Embryonic facial prominence (tissue), 1 donor: ENCODE data around the gene VPS4A.
"Not testable (repeated sequence)": the region's sequence is repeated elsewhere in the genome, so short reads cannot be mapped to it uniquely, and the experiment has no call there.

Experiments
- DNase-seq: peaks from one replicate; pipeline ENCODE4 v3.0.0-alpha.2; 2016; ENCODE audit errors: extremely low spot score

VPS4A gene

GRCh38 chr16:69327585-69328310 is 16.6 kb downstream of the VPS4A start:
- no peak for DNase-seq

DNA sequence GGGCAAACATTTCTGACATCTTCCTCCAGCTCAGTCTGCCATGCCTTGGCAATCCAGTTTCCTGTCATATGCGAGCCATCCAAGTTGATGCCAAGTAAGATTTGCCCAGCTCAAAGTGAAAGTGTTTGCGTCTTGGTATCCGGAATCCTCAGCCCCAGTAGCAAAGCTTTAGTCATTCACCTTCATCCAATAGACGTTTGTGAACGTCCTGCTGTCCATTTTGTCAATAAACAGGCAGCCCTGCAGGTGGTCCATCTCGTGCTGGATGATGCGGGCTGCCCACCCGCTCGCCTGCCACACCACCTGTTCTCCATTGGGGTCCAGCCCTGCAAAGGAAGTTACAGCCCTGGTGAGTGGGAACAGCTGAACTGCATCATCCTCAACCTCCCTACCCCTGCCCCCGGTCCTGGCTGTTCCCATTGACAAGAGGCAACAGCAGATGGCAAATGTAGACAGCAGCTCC is 17.7 kb downstream of the VPS4A start:
- no peak for DNase-seq

GRCh38 chr16:69329369-69330285 is 18.5 kb downstream of the VPS4A start:
- DNase-seq, result no peak

- peak; percentile 90 for DNase-seq
Observed at GRCh38 chr16:69330286-69331109, 19.3 kb downstream of the VPS4A start, which contains the start of gene PDF. PDF (minus strand) TSS chr16:69330588; CDS start chr16:69330570, 18 bp downstream.

- no peak for DNase-seq
Observed at GRCh38 chr16:69334696-69335095, 23.5 kb downstream of the VPS4A start.

- no peak for DNase-seq
Observed at GRCh38 chr16:69338557-69339288, 27.6 kb downstream of the VPS4A start.

DNA sequence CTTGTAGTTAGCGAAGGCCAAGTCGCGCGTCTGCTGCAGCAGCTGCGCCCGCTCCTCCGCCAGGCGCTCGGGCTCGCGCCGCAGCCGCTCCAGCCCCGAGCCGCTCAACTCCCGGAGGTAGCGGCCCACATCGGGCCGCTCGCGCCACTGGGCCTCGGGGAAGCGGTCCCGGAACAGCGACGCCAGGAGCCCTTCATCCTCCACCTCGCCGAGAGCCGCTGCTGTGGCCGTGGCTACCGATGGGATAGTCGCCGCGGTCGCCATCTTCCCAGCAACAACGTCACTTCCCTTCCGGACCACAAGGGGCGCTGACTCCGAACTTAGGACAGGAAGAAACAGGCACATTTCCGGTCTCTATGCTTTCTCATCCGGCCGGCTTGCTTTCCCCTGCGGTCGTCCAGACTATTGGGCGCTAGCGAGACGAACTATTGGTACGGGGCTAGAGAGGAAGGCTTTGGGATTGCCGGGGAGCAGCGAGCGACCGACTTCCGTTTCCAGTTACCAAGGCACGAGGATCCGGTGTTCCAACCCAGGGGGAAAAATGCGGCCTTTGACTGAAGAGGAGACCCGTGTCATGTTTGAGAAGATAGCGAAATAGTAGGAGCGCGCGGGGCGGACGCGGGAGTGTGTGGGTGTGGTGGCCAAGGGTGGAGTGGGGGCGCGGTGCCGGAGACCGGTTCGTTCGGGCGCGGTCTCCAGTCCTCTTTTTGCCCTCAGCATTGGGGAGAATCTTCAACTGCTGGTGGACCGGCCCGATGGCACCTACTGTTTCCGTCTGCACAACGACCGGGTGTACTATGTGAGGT is 28.3 kb downstream of the VPS4A start, which contains the start of the genes COG8 and NIP7:
TSS of gene COG8 (minus strand) at position 276 of the 806 bp plus-strand sequence. CDS start at position 264, 12 bp downstream.
TSS of gene NIP7 (plus strand) at position 484 of the 806 bp plus-strand sequence. CDS start at position 542, 58 bp downstream.
- peak; percentile 98 for DNase-seq

- DNase-seq, result no peak
Observed at GRCh38 chr16:69340095-69340644, 29.0 kb downstream of the VPS4A start.

- no peak for DNase-seq
Observed at GRCh38 chr16:69344171-69344570, 33.0 kb downstream of the VPS4A start.

DNA sequence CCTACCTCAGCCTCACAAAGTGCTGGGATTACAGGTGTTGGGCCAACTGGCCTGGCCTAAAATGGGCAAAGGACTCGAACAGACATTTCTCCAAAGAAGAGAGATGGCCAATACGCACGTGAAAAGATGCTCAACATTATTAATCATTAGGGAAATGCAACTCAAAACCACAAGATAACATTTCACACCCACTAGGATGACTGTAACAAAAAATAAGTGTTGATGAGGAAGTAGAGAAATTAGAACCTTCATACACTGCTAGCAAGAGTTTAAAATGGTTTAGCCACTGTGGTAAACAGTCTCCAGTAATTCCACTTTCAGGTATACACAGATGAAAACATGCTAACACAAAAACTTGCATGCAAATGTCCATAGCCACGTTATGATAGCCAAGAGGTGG is 34.8 kb downstream of the VPS4A start:
- no peak for DNase-seq

DNA sequence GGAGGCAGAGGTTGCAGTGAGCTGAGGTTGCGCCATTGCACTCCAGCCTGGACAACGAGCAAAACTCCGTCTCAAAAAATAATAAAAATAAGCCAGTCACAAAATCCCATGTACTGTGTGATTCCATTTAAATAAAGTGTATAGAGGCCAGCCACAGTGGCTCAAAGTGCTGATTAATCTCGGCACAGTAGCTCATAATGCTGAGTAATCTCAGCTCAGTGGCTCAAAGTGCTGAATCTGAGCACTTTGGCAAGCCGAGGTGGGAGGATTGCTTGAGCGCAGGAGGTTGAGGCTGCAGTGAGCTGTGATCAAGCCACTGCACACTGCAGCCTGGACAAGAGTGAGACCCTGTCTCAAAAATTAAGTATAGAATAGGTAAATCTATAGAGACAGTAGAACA is 35.5 kb downstream of the VPS4A start:
- DNase-seq, result no peak

DNA sequence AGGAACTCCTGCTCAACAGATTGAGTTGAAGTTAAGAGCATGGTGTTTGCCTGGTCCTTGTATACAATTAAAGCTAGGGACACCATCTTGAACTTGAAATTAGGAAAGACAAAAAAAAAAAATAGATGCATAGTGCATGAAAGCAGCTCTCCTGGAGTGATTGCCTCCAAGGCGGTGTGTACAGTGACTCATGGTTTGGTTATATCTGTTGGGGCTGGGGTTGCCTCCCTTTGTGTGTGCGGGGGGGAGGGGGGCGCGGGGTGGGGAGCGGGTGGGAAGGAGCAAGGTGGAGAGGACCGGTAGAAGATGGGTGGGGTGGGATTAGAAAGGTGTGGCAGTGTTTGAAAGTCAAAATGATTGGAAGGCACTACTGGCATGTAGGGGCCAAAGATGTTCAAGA is 37.1 kb downstream of the VPS4A start:
- no peak for DNase-seq

DNA sequence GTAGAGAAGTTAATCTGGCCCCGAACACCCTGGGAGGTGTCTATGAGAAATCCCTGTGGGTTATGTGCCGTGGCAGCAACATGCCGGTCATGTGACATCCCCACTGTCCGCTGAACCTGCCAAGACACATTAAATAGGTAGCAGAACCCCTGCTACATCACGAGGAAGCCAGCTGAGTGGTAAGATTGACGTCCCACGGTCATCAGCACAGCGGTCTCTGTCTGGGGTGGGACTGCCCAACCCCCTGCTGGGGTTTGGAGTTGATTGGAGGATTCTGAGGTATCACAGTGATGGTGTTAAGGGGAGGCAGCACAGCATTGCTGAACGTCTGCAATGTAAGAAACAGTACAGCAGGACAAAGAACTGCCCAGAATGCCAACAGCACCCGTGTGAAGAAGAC is 38.4 kb downstream of the VPS4A start:
- DNase-seq, result no peak

DNA sequence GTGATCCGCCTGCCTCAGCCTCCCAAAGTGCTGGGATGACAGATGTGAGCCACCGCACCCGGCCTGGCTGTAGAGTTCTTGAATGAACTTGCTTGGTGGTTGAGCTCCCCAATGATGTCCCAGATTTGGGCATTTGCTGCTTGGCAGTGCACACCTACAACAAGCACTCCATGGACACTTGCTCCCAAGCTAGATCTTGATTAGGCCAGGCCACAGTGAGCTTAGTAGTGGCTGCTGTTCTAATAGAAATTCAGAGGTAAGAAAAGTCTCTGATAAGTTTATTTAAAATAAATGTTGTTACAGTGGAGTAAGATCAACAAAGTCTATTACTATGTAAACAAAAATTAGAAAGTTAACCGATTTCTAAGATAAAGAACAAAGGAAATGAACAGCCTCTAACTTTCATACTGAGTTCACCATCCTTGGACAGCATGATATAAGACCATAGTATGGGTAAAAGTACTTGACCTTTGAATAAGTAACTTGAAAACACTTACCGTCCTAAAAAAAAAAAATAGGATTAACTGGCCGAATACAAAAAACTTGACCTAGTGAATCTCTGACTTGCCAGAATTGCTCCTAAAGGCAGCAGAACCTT is 39.5 kb downstream of the VPS4A start:
- no peak for DNase-seq

DNA sequence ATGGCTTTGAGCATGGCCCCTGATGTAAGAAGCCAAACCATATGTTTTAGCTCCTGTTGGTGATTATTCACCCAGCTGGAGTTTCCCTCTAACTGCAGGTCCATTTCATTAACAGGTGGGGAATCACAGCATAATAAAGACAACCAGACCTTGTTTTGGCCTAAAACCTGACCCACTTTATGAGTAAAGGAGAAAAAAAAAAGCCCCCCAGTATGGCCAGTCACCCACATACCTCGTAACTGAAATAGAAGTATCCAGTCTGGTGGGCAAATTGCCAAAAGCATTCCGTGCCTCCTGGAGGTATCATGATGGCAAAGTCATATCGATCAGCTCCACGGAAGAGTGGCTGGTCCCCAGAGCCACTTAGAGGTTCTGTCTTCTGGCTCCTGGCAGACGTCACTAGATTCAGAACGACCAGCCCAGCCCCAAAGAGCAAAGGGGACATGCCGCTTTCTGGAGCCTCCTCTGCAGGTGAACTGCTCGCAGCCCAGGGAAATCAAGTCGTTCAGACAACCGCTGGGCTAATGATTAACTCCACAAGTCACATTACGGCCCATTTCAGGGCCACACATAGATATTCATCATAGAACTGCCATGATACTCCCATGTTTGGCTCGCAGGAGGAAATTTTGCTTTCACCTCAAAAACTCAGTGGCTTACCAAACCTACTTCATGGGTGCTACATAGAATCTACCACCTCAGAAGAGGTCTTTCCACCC is 40.3 kb downstream of the VPS4A start, which contains the start of gene TMED6:
TSS of gene TMED6 (minus strand) at position 478 of the 719 bp plus-strand sequence. CDS start at position 445, 33 bp downstream.
- DNase-seq, result no peak

- DNase-seq, result not testable (repeated sequence)
Observed at GRCh38 chr16:69360070-69360469, 48.9 kb downstream of the VPS4A start.

- DNase-seq, result no peak
Observed at GRCh38 chr16:69363281-69363717, 52.1 kb downstream of the VPS4A start.

DNA sequence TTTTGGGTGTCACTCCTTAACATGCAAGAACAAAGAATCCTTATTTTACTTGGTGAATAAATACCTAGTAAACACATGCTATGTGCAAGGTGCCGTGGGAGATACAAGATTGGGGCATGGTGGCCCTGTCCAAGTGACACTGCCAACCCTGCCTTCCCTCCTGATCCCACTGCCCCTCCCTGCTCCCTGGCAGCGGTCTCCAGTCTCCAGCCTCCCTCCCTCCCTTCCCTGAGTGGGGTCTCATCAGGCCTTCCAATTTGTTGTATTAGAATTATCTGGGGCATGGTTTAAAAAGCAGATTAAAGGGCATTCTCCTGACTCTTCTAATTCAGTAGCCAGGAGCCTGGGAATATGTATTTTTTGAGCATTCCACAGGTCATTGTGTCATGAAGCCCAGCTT is 52.9 kb downstream of the VPS4A start:
- no peak for DNase-seq
